ENCODE measurements around the gene PACSIN3. TPM values are rescaled to one million over a fixed set of nuclear protein-coding genes. Genes with fewer than 3 reads are reported as not detected.
A peak's percentile ranks its signal among the peaks of the same experiment; 100 is the strongest.

Gene PACSIN3
- total and polyA plus RNA-seq, 2 of the 13 experiments (the other 11 are each of a cell fraction or from before 2014, with no cell fraction given) = 47.9 to 93.3 TPM

DNA sequence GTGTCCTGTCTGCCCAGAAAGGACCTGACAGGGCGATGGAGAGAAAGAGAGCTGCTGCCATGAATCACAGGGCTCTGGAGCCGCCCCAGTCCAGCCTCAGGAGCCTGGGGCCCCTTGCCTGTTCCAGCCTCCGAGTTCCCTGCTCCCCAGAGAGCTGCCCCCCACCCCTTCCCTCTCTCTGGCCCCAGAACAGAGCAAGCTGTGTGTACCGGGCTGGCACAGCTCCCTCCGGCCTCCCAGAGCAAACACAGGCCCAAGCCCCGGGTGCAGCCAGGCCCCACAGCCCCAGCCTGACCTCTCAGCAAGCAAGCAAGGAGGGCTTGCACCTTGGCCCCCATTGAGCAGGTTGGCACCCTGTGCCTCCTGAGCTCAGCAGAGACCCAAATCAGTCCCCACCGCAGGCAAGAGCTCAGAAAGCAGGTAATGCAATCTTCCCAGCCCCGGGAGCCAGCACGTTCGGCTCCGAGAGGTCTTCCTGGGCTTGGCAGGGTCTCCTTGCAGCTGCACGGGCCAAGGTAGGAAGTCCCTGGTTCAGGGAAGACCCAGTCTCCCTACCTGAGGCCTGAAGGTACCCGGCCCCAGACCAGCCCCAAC is 1.4 kb downstream of the PACSIN3 start (continued):
- TF ChIP-seq, protein P1, sequence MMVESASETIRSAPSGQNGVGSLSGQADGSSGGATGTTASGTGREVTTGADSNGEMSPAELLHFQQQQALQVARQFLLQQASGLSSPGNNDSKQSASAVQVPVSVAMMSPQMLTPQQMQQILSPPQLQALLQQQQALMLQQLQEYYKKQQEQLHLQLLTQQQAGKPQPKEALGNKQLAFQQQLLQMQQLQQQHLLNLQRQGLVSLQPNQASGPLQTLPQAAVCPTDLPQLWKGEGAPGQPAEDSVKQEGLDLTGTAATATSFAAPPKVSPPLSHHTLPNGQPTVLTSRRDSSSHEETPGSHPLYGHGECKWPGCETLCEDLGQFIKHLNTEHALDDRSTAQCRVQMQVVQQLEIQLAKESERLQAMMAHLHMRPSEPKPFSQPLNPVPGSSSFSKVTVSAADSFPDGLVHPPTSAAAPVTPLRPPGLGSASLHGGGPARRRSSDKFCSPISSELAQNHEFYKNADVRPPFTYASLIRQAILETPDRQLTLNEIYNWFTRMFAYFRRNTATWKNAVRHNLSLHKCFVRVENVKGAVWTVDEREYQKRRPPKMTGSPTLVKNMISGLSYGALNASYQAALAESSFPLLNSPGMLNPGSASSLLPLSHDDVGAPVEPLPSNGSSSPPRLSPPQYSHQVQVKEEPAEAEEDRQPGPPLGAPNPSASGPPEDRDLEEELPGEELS (CRISPR knock-in tag; IDR thresholded peaks at IDR 0.05) = peak; percentile 51; the same call in 1 of the 2 replicates
- TF ChIP-seq GLI4 (CRISPR knock-in tag; IDR thresholded peaks at IDR 0.05; ENCODE audit: borderline replicate concordance) (no peak), ZNF296 (CRISPR knock-in tag; conservative IDR thresholded peaks at IDR 0.05) (no peak), TCF7 (IDR thresholded peaks at IDR 0.05; ENCODE audit: low read depth) (no peak), BCL6 (CRISPR knock-in tag; IDR thresholded peaks at IDR 0.05) (peak; percentile 66), ZNF362 (CRISPR knock-in tag; IDR thresholded peaks at IDR 0.05; ENCODE audit: borderline replicate concordance) (peak; percentile 38; the same call in 1 of the 2 replicates), TBX2 (CRISPR knock-in tag; IDR thresholded peaks at IDR 0.05; ENCODE audit: borderline replicate concordance) (peak; percentile 73), MLXIP (CRISPR knock-in tag; IDR thresholded peaks at IDR 0.05; ENCODE audit: borderline replicate concordance) (no peak), NFIC (IDR thresholded peaks at IDR 0.05; ENCODE audit: low read length) (0 out of 2 replicates have a peak, but pooled peaks have one; percentile 33), TFAP4 (IDR thresholded peaks at IDR 0.05; ENCODE audit: borderline replicate concordance, low read depth) (peak; percentile 60; the same call in 1 of the 2 replicates), NR1H2 (CRISPR knock-in tag; IDR thresholded peaks at IDR 0.05; ENCODE audit: borderline replicate concordance, low read depth) (peak; percentile 28; the same call in 1 of the 2 replicates)
- TF ChIP-seq, protein P2, sequence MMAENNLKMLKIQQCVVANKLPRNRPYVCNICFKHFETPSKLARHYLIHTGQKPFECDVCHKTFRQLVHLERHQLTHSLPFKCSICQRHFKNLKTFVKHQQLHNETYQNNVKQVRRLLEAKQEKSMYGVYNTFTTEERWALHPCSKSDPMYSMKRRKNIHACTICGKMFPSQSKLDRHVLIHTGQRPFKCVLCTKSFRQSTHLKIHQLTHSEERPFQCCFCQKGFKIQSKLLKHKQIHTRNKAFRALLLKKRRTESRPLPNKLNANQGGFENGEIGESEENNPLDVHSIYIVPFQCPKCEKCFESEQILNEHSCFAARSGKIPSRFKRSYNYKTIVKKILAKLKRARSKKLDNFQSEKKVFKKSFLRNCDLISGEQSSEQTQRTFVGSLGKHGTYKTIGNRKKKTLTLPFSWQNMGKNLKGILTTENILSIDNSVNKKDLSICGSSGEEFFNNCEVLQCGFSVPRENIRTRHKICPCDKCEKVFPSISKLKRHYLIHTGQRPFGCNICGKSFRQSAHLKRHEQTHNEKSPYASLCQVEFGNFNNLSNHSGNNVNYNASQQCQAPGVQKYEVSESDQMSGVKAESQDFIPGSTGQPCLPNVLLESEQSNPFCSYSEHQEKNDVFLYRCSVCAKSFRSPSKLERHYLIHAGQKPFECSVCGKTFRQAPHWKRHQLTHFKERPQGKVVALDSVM (CRISPR knock-in tag; IDR thresholded peaks at IDR 0.05) = peak; percentile 53; the same call in 1 of the 2 replicates
- TF ChIP-seq, protein P3, sequence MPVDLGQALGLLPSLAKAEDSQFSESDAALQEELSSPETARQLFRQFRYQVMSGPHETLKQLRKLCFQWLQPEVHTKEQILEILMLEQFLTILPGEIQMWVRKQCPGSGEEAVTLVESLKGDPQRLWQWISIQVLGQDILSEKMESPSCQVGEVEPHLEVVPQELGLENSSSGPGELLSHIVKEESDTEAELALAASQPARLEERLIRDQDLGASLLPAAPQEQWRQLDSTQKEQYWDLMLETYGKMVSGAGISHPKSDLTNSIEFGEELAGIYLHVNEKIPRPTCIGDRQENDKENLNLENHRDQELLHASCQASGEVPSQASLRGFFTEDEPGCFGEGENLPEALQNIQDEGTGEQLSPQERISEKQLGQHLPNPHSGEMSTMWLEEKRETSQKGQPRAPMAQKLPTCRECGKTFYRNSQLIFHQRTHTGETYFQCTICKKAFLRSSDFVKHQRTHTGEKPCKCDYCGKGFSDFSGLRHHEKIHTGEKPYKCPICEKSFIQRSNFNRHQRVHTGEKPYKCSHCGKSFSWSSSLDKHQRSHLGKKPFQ (CRISPR knock-in tag; IDR thresholded peaks at IDR 0.05; ENCODE audit: insufficient replicate concordance) = peak; percentile 92
- TF ChIP-seq, protein P4, sequence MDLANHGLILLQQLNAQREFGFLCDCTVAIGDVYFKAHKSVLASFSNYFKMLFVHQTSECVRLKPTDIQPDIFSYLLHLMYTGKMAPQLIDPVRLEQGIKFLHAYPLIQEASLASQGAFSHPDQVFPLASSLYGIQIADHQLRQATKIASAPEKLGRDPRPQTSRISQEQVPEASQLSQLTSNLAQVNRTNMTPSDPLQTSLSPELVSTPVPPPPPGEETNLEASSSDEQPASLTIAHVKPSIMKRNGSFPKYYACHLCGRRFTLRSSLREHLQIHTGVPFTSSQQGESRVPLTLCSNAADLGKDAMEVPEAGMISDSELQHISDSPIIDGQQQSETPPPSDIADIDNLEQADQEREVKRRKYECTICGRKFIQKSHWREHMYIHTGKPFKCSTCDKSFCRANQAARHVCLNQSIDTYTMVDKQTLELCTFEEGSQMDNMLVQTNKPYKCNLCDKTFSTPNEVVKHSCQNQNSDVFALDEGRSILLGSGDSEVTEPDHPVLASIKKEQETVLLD (CRISPR knock-in tag; IDR thresholded peaks at IDR 0.05; ENCODE audit: low read depth) = 0 out of 2 replicates have a peak, but pooled peaks have one; percentile 29
